ENCODE results near the gene LRRTM3.

Gene LRRTM3

DNA sequence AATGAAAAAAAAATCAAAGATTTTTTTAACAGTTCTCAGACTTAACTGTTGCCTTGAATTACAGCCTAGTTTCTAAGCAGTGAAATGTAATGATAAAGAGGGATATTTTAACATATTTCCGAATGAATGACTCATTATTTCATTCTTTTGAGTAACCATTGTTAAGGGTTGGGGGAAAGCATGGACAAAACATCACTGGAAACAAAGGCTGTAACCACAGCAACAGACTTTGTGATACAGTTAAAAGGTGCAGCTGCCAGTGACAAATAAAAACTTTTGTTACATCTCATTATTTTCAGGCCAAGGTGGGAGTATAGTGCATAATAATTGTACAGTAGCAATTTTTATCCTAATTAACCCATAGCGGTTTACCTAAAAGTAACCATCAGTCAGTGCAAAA, 172.6 kb downstream of the LRRTM3 start:
- no peak overlapping the region for H2AFZ ChIP-seq (ENCODE audit: low read depth, low read length)
- no peak for TF ChIP-seq EZH2 (IDR thresholded peaks at IDR 0.05; ENCODE audit: borderline replicate concordance, low read depth, low read length, severe bottlenecking)
- TF ChIP-seq, protein P1, sequence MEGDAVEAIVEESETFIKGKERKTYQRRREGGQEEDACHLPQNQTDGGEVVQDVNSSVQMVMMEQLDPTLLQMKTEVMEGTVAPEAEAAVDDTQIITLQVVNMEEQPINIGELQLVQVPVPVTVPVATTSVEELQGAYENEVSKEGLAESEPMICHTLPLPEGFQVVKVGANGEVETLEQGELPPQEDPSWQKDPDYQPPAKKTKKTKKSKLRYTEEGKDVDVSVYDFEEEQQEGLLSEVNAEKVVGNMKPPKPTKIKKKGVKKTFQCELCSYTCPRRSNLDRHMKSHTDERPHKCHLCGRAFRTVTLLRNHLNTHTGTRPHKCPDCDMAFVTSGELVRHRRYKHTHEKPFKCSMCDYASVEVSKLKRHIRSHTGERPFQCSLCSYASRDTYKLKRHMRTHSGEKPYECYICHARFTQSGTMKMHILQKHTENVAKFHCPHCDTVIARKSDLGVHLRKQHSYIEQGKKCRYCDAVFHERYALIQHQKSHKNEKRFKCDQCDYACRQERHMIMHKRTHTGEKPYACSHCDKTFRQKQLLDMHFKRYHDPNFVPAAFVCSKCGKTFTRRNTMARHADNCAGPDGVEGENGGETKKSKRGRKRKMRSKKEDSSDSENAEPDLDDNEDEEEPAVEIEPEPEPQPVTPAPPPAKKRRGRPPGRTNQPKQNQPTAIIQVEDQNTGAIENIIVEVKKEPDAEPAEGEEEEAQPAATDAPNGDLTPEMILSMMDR (IDR thresholded peaks at IDR 0.05; ENCODE audit: borderline replicate concordance, extremely low read depth, low read length, poor library complexity, severe bottlenecking) = no peak
- ATAC-seq (ENCODE audit: insufficient read depth, low read depth) = no peak
- no peaks in the 10 kb centered on the region for H3K79me2 ChIP-seq (ENCODE audit: insufficient read depth, low read length)
- H3K9ac ChIP-seq (ENCODE audit: low read depth, low read length) = no peak overlapping the region
- H3K4me2 ChIP-seq (ENCODE audit: insufficient read depth, low read length) = no peak overlapping the region
- H3K4me3 ChIP-seq (ENCODE audit: low read depth in 1 of 2, low read length in 2 of 2) = no peak overlapping the region
- H3K27me3 ChIP-seq (ENCODE audit: insufficient read depth, low read length, poor library complexity) = no peaks in the 10 kb centered on the region
- no peak for DNase-seq
- no peaks in the 10 kb centered on the region for H3K4me1 ChIP-seq (ENCODE audit: insufficient read depth, low read length)
- H3K27ac ChIP-seq (ENCODE audit: low read length) = no peak overlapping the region
- no peaks in the 10 kb centered on the region for H3K36me3 ChIP-seq (ENCODE audit: insufficient read depth, low read length)
- H4K20me1 ChIP-seq (ENCODE audit: insufficient read depth, low read length) = no peaks in the 10 kb centered on the region
- H3K9me3 ChIP-seq (ENCODE audit: insufficient read depth, low read length, severe bottlenecking) = no peaks in the 10 kb centered on the region

DNA sequence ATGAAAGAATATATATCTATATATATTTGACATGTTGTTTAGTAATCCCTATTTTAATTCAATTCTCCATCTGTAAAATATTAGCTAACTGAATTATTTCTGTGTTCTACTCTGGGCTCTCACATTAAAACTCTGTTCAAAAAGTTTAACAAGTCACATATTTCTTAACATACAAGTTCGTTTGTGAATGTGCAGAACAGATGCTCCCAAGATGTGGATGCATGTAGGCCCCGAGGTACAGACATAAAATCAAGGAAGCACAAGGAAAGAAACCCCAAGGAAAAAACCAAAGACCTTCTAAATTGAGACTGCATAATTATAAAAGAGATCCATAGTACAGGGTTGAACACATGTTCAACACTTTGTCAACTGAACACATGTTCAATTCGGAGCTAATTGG, 175.1 kb downstream of the LRRTM3 start:
- no peaks in the 10 kb centered on the region for H3K9me3 ChIP-seq (ENCODE audit: insufficient read depth, low read length, severe bottlenecking)
- no peak overlapping the region for H3K4me2 ChIP-seq (ENCODE audit: insufficient read depth, low read length)
- H2AFZ ChIP-seq (ENCODE audit: low read depth, low read length) = no peak overlapping the region
- no peak overlapping the region for H3K4me3 ChIP-seq (ENCODE audit: low read depth in 1 of 2, low read length in 2 of 2)
- no peaks in the 10 kb centered on the region for H3K79me2 ChIP-seq (ENCODE audit: insufficient read depth, low read length)
- DNase-seq (no peak), ATAC-seq (ENCODE audit: insufficient read depth, low read depth) (no peak)
- TF ChIP-seq EZH2 (IDR thresholded peaks at IDR 0.05; ENCODE audit: borderline replicate concordance, low read depth, low read length, severe bottlenecking) = no peak
- TF ChIP-seq, protein P1 (IDR thresholded peaks at IDR 0.05; ENCODE audit: borderline replicate concordance, extremely low read depth, low read length, poor library complexity, severe bottlenecking) = no peak
- no peaks in the 10 kb centered on the region for H3K27me3 ChIP-seq (ENCODE audit: insufficient read depth, low read length, poor library complexity)
- no peak overlapping the region for H3K9ac ChIP-seq (ENCODE audit: low read depth, low read length)
- H3K4me1 ChIP-seq (ENCODE audit: insufficient read depth, low read length) = no peaks in the 10 kb centered on the region
- no peak overlapping the region for H3K27ac ChIP-seq (ENCODE audit: low read length)
- H3K36me3 ChIP-seq (ENCODE audit: insufficient read depth, low read length) = no peaks in the 10 kb centered on the region
- no peaks in the 10 kb centered on the region for H4K20me1 ChIP-seq (ENCODE audit: insufficient read depth, low read length)

DNA sequence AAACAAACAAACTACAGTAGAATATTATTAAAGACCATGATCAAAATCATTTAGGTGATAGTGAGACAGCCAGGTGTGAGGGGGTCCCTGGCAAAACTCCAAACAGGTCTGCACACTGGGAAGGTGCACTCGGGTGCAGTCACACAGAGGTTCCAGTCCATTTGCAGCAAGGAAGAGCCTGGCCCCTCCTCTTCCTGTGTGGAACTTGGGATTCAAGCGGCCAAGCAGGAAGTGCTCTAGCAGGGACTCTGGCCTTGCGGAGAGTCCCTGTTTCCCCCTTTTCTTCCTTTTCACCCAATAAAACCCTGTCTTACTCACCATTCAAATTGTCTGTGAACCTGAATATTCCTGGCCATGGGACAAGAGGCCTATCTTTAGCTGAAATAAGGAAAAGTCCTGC, 181.8 kb downstream of the LRRTM3 start:
- Histone ChIP-seq H3K27me3 (ENCODE audit: insufficient read depth, low read length, poor library complexity) (no peaks in the 10 kb centered on the region), H3K27ac (ENCODE audit: low read length) (no peak overlapping the region), H3K4me2 (ENCODE audit: insufficient read depth, low read length) (no peak overlapping the region), H3K4me3 (ENCODE audit: low read depth in 1 of 2, low read length in 2 of 2) (no peak overlapping the region), H3K9me3 (ENCODE audit: insufficient read depth, low read length, severe bottlenecking) (no peaks in the 10 kb centered on the region), H3K79me2 (ENCODE audit: insufficient read depth, low read length) (no peaks in the 10 kb centered on the region), H4K20me1 (ENCODE audit: insufficient read depth, low read length) (no peaks in the 10 kb centered on the region), H3K36me3 (ENCODE audit: insufficient read depth, low read length) (no peaks in the 10 kb centered on the region), H3K9ac (ENCODE audit: low read depth, low read length) (no peak overlapping the region), H3K4me1 (ENCODE audit: insufficient read depth, low read length) (no peaks in the 10 kb centered on the region), H2AFZ (ENCODE audit: low read depth, low read length) (no peak overlapping the region)
- no peak for TF ChIP-seq EZH2 (IDR thresholded peaks at IDR 0.05; ENCODE audit: borderline replicate concordance, low read depth, low read length, severe bottlenecking)
- TF ChIP-seq, protein P1 (IDR thresholded peaks at IDR 0.05; ENCODE audit: borderline replicate concordance, extremely low read depth, low read length, poor library complexity, severe bottlenecking) = no peak
- ATAC-seq (ENCODE audit: insufficient read depth, low read depth) (no peak), DNase-seq (no peak)

DNA sequence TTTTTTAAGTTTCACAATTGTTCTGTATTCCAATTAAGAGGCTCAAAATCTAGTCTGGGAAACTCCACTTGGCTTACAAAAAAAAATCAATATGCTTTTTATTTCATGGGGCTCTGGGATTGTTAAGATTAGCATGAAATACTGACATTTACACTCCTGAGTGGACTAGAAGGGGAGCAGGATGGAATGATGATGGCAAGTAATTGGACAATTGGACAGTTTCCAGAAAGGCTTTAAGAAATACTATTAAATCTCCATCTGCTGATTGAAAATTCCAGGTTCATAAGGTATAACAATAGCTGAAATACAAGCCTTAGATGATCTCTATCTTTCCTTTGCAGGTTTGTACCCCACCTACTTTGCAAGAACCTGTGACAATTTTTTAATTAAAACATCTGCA, 184.4 kb downstream of the LRRTM3 start:
- no peak overlapping the region for H3K9ac ChIP-seq (ENCODE audit: low read depth, low read length)
- no peak for DNase-seq
- no peak overlapping the region for H3K4me3 ChIP-seq (ENCODE audit: low read depth in 1 of 2, low read length in 2 of 2)
- no peaks in the 10 kb centered on the region for H3K27me3 ChIP-seq (ENCODE audit: insufficient read depth, low read length, poor library complexity)
- no peaks in the 10 kb centered on the region for H3K9me3 ChIP-seq (ENCODE audit: insufficient read depth, low read length, severe bottlenecking)
- H3K27ac ChIP-seq (ENCODE audit: low read length) = no peak overlapping the region
- no peaks in the 10 kb centered on the region for H3K4me1 ChIP-seq (ENCODE audit: insufficient read depth, low read length)
- no peak for ATAC-seq (ENCODE audit: insufficient read depth, low read depth)
- no peak overlapping the region for H3K4me2 ChIP-seq (ENCODE audit: insufficient read depth, low read length)
- H2AFZ ChIP-seq (ENCODE audit: low read depth, low read length) = no peak overlapping the region
- no peak for TF ChIP-seq EZH2 (IDR thresholded peaks at IDR 0.05; ENCODE audit: borderline replicate concordance, low read depth, low read length, severe bottlenecking)
- TF ChIP-seq, protein P1 (IDR thresholded peaks at IDR 0.05; ENCODE audit: borderline replicate concordance, extremely low read depth, low read length, poor library complexity, severe bottlenecking) = no peak
- no peaks in the 10 kb centered on the region for H3K79me2 ChIP-seq (ENCODE audit: insufficient read depth, low read length)
- H3K36me3 ChIP-seq (ENCODE audit: insufficient read depth, low read length) = no peaks in the 10 kb centered on the region
- no peaks in the 10 kb centered on the region for H4K20me1 ChIP-seq (ENCODE audit: insufficient read depth, low read length)

Data from DND-41 (cell line).